Right renal pelvis (tissue), 4 donors: ENCODE results near the gene UBAP1. TPM values are rescaled to one million over a fixed set of nuclear protein-coding genes. Genes with fewer than 3 reads are reported as not detected.
"Not testable (repeated sequence)": the region's sequence is repeated elsewhere in the genome, so short reads cannot be mapped to it uniquely, and the experiment has no call there.

ENCODE experiments used
- DNase-seq, 4 donors: peaks; one replicate each; pipeline ENCODE4 v3.0.0-alpha.2; 2013; ENCODE audit warnings: low read depth in 4 of 4, low spot score in 3 of 4, missing footprints in 1 of 4
- polyA plus RNA-seq, 4 donors: library from polyadenylated mRNA; unstranded; fragments of 120-200 nt; gene quantifications; one replicate each; pipeline ENCODE4 v1.2.1, GENCODE V29; 2013; ENCODE audit not compliant: insufficient read length in 4 of 4

The UBAP1 gene
- polyA plus RNA-seq: 10 to 100 TPM; 57.7 to 64.8 (median 64.0) TPM

- DNase-seq: peak; percentile 91 to 97 (median 95)
Measured at GRCh38 chr9:34178436-34179212, at the start of gene UBAP1. Gene UBAP1, plus strand, starts transcription at chr9:34179043. Its CDS starts 41,872 bp downstream, at chr9:34220915.

- DNase-seq: no peak
Measured at GRCh38 chr9:34131571-34131970, 47.3 kb upstream of the UBAP1 start.

- DNase-seq: no peak
Measured at GRCh38 chr9:34133436-34133949, 45.4 kb upstream of the UBAP1 start.

GRCh38 chr9:34134521-34134920 lies 44.3 kb upstream of the UBAP1 start:
- DNase-seq: no peak

GRCh38 chr9:34138644-34139043 lies 40.2 kb upstream of the UBAP1 start:
- not testable (repeated sequence) for DNase-seq

DNA sequence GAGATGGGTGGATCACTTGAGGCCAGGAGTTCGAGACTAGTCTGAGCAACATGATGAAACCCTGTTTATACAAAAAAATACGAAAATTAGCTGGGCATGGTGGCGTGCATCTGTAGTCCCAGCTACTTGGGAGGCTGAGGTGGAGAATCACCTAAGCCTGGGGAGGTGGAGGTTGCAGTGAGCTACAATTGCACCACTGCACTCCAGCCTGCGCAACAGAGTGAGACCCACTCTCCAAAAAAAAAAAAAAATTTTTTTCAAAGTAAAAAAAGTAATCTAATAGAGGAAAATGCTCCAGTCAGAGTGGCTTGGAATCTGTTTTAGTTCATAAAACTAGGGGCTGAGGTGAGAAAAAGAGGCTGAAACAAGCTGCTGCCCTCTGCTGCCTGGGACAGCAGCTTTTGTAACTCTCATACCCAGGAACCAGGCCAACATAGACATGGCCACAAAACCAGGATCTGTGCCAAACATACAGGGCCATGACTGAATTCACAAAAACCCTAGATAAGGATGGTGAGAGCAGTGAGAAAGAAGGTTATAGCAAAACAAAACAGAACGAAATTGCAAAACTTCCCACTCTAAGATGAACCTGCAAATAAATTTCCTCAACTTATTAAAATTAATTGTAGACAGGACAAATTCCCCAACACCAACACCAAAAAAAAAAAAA lies 39.2 kb upstream of the UBAP1 start:
- no peak for DNase-seq

GRCh38 chr9:34140853-34141252 lies 38.0 kb upstream of the UBAP1 start:
- no peak for DNase-seq

DNA sequence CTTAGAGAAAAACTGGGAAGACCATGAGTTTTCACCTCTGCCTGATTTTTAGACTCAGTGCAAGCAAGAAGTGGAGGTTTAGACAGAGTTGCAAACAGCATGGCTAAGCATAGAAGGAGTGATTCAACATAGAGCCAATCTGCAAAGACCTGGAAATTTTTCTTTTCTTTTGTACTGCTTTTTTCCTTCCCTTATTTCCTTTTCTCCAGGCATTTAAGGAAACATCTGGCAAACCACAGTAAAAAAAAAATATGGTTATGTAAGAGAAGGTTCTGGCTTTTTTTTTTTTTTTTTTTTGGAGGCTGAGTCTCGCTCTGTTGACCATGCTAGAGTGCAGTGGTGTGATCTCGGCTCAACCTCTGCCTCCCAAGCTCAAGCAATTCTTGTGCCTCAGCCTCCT lies 35.7 kb upstream of the UBAP1 start:
- DNase-seq: no peak

- no peak for DNase-seq
Measured at GRCh38 chr9:34145165-34145564, 33.7 kb upstream of the UBAP1 start.

GRCh38 chr9:34151398-34151797 lies 27.4 kb upstream of the UBAP1 start:
- DNase-seq: no peak

GRCh38 chr9:34154057-34154456 lies 24.8 kb upstream of the UBAP1 start:
- no peak for DNase-seq

GRCh38 chr9:34157318-34157717 lies 21.5 kb upstream of the UBAP1 start:
- DNase-seq: no peak

DNA sequence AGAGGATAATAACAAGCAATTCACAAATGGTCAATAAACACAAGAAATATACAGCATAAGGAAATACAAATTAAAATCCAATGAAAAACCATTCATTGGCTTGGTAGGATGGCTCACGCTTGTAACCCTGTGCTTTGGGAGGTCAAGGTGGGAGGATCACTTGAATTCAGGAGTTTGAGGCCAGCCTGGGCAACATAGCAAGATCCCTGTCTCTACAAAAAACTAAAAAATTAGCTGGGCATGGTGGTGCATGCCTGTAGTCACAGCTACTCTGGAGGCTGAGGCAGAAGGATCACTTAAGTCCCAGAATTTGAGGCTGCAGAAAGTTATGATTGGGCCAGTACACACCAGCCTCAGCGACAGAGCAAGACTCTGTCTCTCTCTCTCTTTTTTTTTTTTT lies 20.9 kb upstream of the UBAP1 start:
- DNase-seq: no peak

DNA sequence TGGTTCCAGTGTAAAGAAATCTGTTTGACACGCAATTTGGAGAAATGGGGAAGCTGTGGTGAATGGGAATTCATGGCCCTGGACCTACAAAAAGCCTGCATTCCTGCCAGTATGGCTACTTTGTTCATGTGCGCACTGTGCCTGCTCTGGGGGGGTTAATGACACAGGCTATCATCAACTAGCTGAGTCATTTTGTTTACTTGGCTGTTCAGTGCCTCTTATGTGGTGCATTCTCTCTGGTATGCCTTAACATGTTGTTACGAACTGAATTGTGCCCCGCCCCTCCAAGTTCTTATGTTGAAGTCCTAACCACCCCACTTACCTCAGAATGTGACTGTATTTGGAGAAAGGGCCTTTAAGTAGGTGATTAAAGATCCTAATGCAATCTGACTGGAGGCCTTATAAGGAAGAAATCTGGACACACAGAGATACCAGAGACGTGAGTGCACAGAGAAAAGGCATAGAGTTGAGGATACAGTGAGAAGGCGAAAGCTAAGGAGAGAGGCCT lies 20.4 kb upstream of the UBAP1 start:
- DNase-seq: no peak

DNA sequence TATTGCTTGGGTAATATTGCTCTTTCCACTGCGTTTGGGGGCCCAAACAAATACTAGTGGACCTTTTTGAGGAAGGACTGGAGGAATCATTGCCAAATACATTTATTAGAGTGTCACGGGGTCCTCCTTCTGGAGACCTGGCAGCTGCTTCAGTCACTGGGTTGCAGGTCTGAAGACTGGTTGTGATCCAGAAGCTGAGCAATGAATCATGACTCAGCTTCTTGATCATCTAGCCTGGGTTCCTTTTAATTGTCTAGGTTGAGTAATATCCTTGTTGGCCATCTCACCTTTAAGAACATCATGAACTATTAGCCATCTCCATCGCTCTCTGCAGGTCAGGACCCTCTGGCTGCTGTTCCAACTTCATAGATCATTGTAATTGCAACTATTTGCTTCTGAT lies 15.4 kb upstream of the UBAP1 start:
- no peak for DNase-seq

DNA sequence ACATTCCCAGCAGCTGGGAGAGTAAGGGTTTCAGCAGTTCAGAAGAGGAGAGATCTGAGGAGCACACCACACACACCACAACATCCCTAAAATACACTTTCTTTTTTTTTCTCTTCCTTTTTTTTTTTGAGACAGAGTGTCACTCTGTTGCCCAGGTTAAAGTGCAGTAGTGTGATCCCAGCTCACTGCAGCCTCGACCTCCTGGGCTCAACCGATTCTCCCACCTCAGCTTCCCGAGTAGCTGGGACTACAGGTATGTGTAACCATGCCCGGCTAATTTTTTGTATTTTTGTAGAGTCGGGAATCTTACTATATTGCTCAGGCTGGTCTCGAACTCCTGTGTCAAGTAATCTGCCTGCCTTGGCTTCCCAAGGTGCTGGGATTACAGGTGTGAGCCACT lies 9.7 kb upstream of the UBAP1 start:
- no peak for DNase-seq

- DNase-seq: no peak
Measured at GRCh38 chr9:34170237-34170991, 8.4 kb upstream of the UBAP1 start.

GRCh38 chr9:34171753-34172535 lies 6.9 kb upstream of the UBAP1 start:
- DNase-seq: no peak

DNA sequence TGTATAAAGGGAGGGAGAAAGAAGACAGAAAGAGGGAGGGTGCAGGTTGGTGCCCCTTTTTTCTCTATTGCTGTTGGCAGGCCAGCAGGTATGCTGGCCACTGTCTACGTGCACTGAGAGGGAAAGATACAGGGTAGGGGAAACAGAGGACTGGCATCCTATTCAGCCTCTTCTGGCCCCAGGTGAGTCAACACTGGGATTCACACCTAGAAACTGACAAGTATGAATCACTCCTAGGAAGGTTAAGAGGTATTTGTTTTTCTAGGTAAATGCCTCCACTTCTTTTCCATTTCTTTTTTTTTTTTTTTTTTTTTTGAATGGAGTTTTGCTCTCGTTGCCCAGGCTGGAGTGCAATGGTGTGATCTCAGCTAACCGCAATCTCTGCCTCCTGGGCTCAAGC lies 2.8 kb upstream of the UBAP1 start:
- DNase-seq: no peak
